Mucosa of rectum (tissue), 2 donors: ENCODE measurements around the gene TRPM3.

Source experiments
- H3K27ac ChIP-seq, 2 donors: one replicate each; pipeline ENCODE4 v1.7.0; 2013; ENCODE audit warnings: inconsistent platforms in 2 of 2, low read depth in 2 of 2, low read length in 2 of 2
- H3K27me3 ChIP-seq, 2 donors: one replicate each; pipeline ENCODE4 v1.7.0; 2013; ENCODE audit warnings: low read length in 2 of 2; ENCODE audit not compliant: control insufficient read depth in 2 of 2, insufficient read depth in 2 of 2
- H3K36me3 ChIP-seq, 2 donors: one replicate each; pipeline ENCODE4 v1.7.0; 2013; ENCODE audit warnings: low read length in 2 of 2; ENCODE audit not compliant: control insufficient read depth in 2 of 2, insufficient read depth in 2 of 2
- H3K4me1 ChIP-seq, 2 donors: one replicate each; pipeline ENCODE4 v1.7.0; 2013; ENCODE audit warnings: low read length in 2 of 2, mild to moderate bottlenecking in 1 of 2; ENCODE audit not compliant: control insufficient read depth in 2 of 2, insufficient read depth in 2 of 2
- H3K4me3 ChIP-seq, 2 donors: one replicate each; pipeline ENCODE4 v1.7.0; 2013; ENCODE audit warnings: low read length in 2 of 2
- H3K9ac ChIP-seq, 2 donors: one replicate each; pipeline ENCODE4 v1.7.0; 2013; ENCODE audit warnings: low read length in 2 of 2, low read depth in 1 of 2, mild to moderate bottlenecking in 1 of 2
- H3K9me3 ChIP-seq, 2 donors: one replicate each; pipeline ENCODE4 v1.7.0; 2013; ENCODE audit warnings: low read length in 2 of 2; ENCODE audit not compliant: control insufficient read depth in 2 of 2
- donor health status: healthy.
- donor health status: Normal muscosa, but diverticular disease.

The TRPM3 gene

DNA sequence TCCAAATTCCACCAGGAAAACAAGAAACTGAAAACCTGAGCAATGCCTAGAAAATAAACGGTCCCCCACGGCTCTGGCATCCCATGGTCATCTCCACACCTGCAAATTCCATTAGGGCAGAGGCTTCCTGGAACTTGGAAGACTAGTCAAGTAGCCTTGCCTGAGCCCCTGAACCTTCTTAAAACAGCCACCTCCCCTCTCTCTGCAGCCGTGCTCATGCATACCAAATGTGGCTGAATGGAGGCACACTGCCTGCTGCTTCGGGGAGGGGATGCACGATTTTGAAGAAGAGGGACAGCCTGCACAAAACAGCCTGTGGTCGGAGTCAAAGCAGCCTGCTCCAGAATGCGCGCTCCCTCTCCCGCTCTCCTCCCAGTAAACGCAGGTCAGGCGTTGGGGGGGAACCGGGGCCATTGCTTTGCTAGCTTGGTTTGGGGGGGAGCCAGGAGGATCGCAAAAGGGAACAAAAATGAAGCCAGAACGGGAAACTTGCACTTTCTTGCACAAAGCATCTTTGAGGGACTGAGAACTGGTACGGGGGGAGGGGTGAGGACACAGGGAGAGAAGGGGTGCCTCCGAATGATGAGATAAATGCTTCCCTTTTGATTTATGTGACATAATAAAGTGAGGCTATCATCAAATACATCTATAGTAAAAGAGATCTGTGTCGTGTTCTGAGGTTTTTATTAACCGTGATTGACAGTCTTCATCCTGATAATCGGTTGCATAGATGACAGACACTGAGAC is at the start of gene TRPM3:
TRPM3 (minus strand) TSS at position 347 of the 747 bp plus-strand sequence; CDS start at position 80, 267 bp downstream.
- no peak within 1 kb of the TSS for H3K9ac ChIP-seq
- H3K9me3 ChIP-seq = no peaks in the 10 kb centered on the region
- peaks cover 0 to 2% of the 10 kb centered on the region in 2 donors for H3K27me3 ChIP-seq
- no peaks in the 10 kb centered on the region for H3K36me3 ChIP-seq
- no peak within 1 kb of the TSS for H3K27ac ChIP-seq
- no peak within 1 kb of the TSS for H3K4me3 ChIP-seq
- H3K4me1 ChIP-seq = no peaks in the 10 kb centered on the region

DNA sequence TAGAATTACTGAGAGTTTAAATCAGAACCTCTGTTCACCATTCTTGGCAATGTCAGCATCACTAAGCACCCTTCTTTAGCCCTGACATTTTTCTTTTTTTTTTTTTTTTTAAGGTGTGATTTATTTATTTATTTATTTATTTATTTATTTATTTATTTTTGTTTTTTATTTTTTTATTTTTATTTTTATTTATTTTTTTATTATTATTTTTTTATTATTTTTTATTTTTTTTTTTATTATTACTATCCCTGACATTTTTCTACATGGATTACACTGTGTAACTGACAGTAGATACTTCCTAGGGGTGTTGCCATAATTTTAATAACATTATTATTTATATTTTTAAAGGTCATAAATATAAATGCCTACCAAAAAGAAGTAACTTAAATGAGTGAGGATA is 47.0 kb upstream of the TRPM3 start:
- no peaks in the 10 kb centered on the region for H3K27me3 ChIP-seq
- no peak overlapping the region for H3K27ac ChIP-seq

DNA sequence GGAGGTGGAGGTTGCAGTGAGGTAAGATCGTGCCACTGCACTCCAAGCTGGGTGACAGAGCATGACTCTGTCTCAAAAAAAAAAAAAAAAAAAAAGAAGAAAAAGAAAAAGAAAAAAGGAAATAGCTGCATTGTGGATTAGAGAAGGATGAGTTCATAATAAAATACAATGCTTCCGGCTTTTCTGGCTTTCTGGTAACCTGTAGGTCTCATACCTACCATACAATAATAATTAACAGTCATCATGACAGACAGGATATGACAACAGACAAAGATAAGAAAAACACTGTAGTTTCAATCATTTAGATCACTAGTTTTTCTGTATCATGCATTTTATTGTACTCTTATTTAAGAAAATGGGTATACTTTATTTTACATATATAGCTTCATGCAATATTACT is 40.7 kb upstream of the TRPM3 start:
- H3K9ac ChIP-seq = no peak overlapping the region

More for the DNA sequence above, 47.0 kb upstream of the TRPM3 start:
- Histone ChIP-seq H3K4me3 (no peak overlapping the region), H3K36me3 (no peaks in the 10 kb centered on the region), H3K4me1 (no peaks in the 10 kb centered on the region), H3K9ac (no peak overlapping the region), H3K9me3 (no peaks in the 10 kb centered on the region)

DNA sequence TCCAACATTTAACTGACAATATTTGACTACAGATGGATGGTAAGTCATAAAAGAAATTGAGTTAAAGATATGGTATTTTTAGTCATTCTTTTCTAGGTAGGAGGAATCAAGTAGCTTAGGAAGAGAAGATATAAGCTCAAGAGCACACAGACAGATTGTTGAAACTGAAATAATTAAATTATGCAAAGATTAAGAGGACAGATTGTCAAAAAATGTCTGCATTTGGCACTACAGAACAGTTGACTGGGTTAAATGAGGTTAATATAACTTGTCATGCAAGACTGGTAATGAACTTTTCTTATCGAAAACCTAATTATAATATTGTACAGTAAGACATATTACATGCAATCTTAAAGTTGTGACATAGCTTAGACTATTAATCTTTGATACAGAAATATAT is 36.3 kb upstream of the TRPM3 start:
- Histone ChIP-seq H3K9ac (no peak overlapping the region), H3K4me3 (no peak overlapping the region), H3K27ac (no peak overlapping the region), H3K27me3 (no peaks in the 10 kb centered on the region), H3K36me3 (no peaks in the 10 kb centered on the region), H3K4me1 (no peaks in the 10 kb centered on the region), H3K9me3 (no peaks in the 10 kb centered on the region)

More for the DNA sequence above, 40.7 kb upstream of the TRPM3 start:
- no peaks in the 10 kb centered on the region for H3K27me3 ChIP-seq
- H3K4me3 ChIP-seq = no peak overlapping the region
- no peaks in the 10 kb centered on the region for H3K9me3 ChIP-seq
- H3K27ac ChIP-seq = no peak overlapping the region
- H3K36me3 ChIP-seq = no peaks in the 10 kb centered on the region
- H3K4me1 ChIP-seq = no peaks in the 10 kb centered on the region

DNA sequence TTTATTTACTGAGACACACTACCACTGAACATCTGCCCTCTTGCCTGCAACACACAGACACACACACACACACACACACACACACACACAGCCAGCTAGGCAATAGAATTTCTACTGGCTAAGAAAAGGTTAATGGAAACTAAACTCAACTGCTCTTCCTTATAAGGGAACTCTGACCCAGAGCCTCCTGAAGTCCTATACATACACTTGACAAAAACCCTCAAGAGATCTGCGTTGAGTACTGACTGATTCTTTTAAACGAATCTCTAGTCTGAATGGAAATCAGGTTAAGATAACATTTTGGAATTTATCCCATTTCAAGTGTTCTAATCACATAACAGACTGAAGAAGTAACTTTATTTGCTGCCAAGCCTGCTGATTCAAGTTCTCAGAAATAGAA is 25.9 kb upstream of the TRPM3 start:
- H3K4me3 ChIP-seq = no peak overlapping the region
- no peak overlapping the region for H3K27ac ChIP-seq

DNA sequence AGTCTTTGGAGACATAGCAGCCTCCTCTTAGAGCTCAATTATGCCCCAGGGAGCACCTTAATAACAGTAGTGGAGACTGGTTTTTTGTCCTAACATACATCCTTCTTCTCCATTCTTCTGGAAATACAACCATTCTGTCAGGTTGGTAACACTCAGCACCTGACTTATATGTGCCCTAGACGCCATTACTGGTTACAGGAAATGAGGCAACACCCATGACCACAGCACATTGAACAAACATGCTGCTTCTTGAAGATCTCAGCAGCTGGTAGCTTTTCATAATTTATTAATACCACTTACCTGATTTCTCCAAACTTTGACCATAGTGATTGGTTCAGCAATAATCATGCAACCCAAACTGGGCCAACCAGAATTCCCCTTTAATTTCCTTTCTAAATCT is 25.1 kb upstream of the TRPM3 start:
- Histone ChIP-seq H3K9me3 (no peaks in the 10 kb centered on the region), H3K27ac (no peak overlapping the region), H3K36me3 (no peaks in the 10 kb centered on the region), H3K9ac (no peak overlapping the region), H3K4me3 (no peak overlapping the region), H3K27me3 (no peaks in the 10 kb centered on the region), H3K4me1 (no peaks in the 10 kb centered on the region)

More for the DNA sequence above, 25.9 kb upstream of the TRPM3 start:
- Histone ChIP-seq H3K9ac (no peak overlapping the region), H3K27me3 (no peaks in the 10 kb centered on the region), H3K36me3 (no peaks in the 10 kb centered on the region), H3K9me3 (no peaks in the 10 kb centered on the region), H3K4me1 (no peaks in the 10 kb centered on the region)

DNA sequence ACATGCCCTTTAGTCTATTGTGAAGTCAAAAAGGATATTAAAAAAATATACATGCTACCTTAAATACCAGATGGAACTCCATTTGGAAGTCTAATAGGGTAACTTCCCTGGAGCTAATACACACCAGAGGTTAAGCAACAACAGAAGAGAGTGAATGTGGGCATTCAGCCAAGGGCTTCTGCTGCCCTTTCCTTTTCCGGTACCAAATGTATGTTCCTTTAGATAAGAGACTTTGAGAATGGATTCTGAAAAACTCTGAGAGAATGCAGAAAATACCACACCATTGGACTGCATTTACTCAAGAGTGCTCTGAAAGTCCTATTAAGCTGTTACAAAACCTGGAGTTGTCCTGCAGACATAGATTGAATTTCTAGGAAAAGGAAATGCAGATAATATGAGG is 23.8 kb upstream of the TRPM3 start:
- Histone ChIP-seq H3K4me3 (no peak overlapping the region), H3K9me3 (no peaks in the 10 kb centered on the region), H3K9ac (no peak overlapping the region), H3K36me3 (no peaks in the 10 kb centered on the region), H3K27me3 (no peaks in the 10 kb centered on the region), H3K4me1 (no peaks in the 10 kb centered on the region), H3K27ac (no peak overlapping the region)

DNA sequence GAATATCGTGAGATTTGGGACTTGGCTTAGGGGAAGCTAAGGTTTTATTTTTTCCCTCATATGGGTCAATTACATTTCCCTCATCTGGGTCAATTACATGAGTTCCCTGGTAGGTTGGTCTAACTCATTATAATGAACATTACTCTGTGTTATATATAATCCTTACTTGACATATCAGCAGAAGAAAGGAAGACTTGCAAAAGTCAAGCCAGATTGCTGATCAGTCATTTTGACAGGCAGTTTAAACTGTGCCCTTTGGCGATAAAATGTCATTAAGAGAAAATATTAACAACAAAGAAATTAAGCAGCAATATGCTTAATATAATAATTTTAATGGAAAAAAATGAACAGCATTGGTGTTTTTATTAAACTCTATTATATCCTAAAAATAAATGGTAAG is 23.1 kb upstream of the TRPM3 start:
- Histone ChIP-seq H3K4me1 (no peaks in the 10 kb centered on the region), H3K27ac (no peak overlapping the region), H3K4me3 (no peak overlapping the region), H3K9ac (no peak overlapping the region), H3K9me3 (no peaks in the 10 kb centered on the region), H3K27me3 (no peaks in the 10 kb centered on the region), H3K36me3 (no peaks in the 10 kb centered on the region)

DNA sequence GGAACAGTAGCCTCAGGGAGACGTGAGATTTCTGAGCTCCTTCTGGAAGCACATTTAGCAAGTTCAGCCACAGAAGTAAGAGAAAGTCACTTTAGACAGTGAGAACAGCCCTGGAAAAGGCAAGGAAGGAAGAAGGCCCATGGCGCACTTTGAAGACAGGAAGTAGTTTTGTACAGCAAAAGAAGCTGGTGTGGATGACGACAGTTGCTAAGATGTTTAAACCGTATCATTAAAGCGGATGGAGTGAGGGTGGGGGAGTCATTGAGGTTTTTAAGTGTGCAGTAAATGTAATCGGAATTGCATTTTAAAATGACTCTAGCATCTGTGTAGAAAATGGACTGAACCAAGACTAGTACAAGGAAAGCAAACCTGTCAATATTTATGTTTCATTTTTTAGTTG is 15.3 kb upstream of the TRPM3 start:
- no peak overlapping the region for H3K27ac ChIP-seq
- H3K9ac ChIP-seq = no peak overlapping the region
- H3K4me1 ChIP-seq = no peaks in the 10 kb centered on the region
- H3K27me3 ChIP-seq = no peaks in the 10 kb centered on the region
- H3K4me3 ChIP-seq = no peak overlapping the region
- no peaks in the 10 kb centered on the region for H3K36me3 ChIP-seq
- no peaks in the 10 kb centered on the region for H3K9me3 ChIP-seq

DNA sequence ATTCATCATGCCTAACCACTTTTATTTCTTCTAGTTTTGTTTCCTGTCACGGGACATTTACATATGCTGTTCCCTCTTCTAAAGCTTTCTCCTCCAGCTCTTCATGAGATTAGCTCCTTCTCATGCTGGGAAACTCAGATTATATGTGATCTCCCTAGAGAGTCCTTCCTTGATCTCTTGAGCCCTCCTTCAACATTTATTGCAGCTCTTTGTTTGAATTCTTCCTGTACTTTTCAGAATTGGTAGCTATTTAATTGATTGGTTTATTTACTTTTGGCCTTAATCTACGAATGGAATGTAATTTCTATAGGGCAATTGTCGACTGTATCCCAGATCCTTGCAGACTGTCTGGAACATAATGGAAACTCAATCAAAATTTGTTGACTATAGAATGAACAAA is 9.7 kb upstream of the TRPM3 start:
- H3K27ac ChIP-seq = no peak overlapping the region
- no peak overlapping the region for H3K4me3 ChIP-seq
- no peaks in the 10 kb centered on the region for H3K4me1 ChIP-seq
- no peaks in the 10 kb centered on the region for H3K36me3 ChIP-seq
- H3K27me3 ChIP-seq = no peaks in the 10 kb centered on the region
- H3K9me3 ChIP-seq = no peaks in the 10 kb centered on the region
- H3K9ac ChIP-seq = no peak overlapping the region
